Mesothelial cell of epicardium (in vitro differentiated cells): ENCODE measurements around the gene SAMD4B. TPM values are rescaled to one million over a fixed set of nuclear protein-coding genes. Genes with fewer than 3 reads are reported as not detected.
"Not testable (repeated sequence)": the region's sequence is repeated elsewhere in the genome, so short reads cannot be mapped to it uniquely, and the experiment has no call there.

ENCODE experiments used
- DNase-seq, 2 experiments: peaks; one replicate each; pipeline ENCODE4 v3.0.0; 2021; ENCODE audit warnings: low spot score in 2 of 2; ENCODE audit not compliant: unreplicated experiment in 2 of 2
- H3K27ac Mint-ChIP-seq: 2 replicates; pipeline ENCODE4 v1.8.0; 2021; ENCODE audit warnings: mixed read lengths
- H3K27me3 Mint-ChIP-seq: 2 replicates; pipeline ENCODE4 v1.8.0; 2021; ENCODE audit warnings: low read depth, mixed read lengths
- H3K36me3 Mint-ChIP-seq: 2 replicates; pipeline ENCODE4 v1.8.0; 2021; ENCODE audit warnings: mixed read lengths
- H3K4me1 Mint-ChIP-seq: 2 replicates; pipeline ENCODE4 v1.8.0; 2021; ENCODE audit warnings: mixed read lengths
- H3K4me3 Mint-ChIP-seq: 2 replicates; pipeline ENCODE4 v1.8.0; 2021; ENCODE audit warnings: mild to moderate bottlenecking, moderate library complexity, mixed read lengths
- H3K9me3 Mint-ChIP-seq: 2 replicates; pipeline ENCODE4 v1.8.0; 2021; ENCODE audit warnings: mixed read lengths
- CTCF ChIP-seq: fragments of 200-600 bp; sonication (generic); IDR thresholded peaks from one replicate; pipeline ENCODE4 v1.5.0; 2021; ENCODE audit warnings: antibody characterized with exemption; ENCODE audit not compliant: unreplicated experiment
- total RNA-seq: library from RNA; stranded (reverse); gene quantifications from 3 replicates; pipeline ENCODE4 v1.2.1, GENCODE V29; 2021

The SAMD4B gene
- total RNA-seq, 1 donor from 2014 or later, result 128 TPM

GRCh38 chr19:39325778-39326665, 16.2 kb upstream of the SAMD4B start:
- Mint-ChIP-seq H3K36me3 (no peaks in the 10 kb centered on the region), H3K4me1 (peaks cover 11% of the 10 kb centered on the region), H3K9me3 (no peaks in the 10 kb centered on the region), H3K4me3 (no peak overlapping the region), H3K27ac (no peak overlapping the region), H3K27me3 (peaks cover 5% of the 10 kb centered on the region)
- TF ChIP-seq CTCF, result no peak
- no peak for DNase-seq

- peaks cover 5% of the 10 kb centered on the region for H3K27me3 Mint-ChIP-seq
- no peak for TF ChIP-seq CTCF
- H3K9me3 Mint-ChIP-seq, result no peaks in the 10 kb centered on the region
- peaks cover 11% of the 10 kb centered on the region for H3K4me1 Mint-ChIP-seq
- H3K27ac Mint-ChIP-seq, result no peak overlapping the region
- no peaks in the 10 kb centered on the region for H3K36me3 Mint-ChIP-seq
- H3K4me3 Mint-ChIP-seq, result no peak overlapping the region
- no peak for DNase-seq
Measured at GRCh38 chr19:39327363-39328045, 14.7 kb upstream of the SAMD4B start.

- no peak overlapping the region for H3K4me3 Mint-ChIP-seq
- H3K4me1 Mint-ChIP-seq, result peaks cover 11% of the 10 kb centered on the region
- no peaks in the 10 kb centered on the region for H3K9me3 Mint-ChIP-seq
- no peaks in the 10 kb centered on the region for H3K36me3 Mint-ChIP-seq
- DNase-seq, result peak; percentile 78 to 97
- no peak overlapping the region for H3K27ac Mint-ChIP-seq
- peaks cover 5% of the 10 kb centered on the region for H3K27me3 Mint-ChIP-seq
- peak; percentile 99 for TF ChIP-seq CTCF
Measured at GRCh38 chr19:39328046-39328705, 14.0 kb upstream of the SAMD4B start.

GRCh38 chr19:39329948-39330347, 12.3 kb upstream of the SAMD4B start:
- DNase-seq, result no peak
- Mint-ChIP-seq H3K27ac (no peak overlapping the region), H3K9me3 (no peaks in the 10 kb centered on the region), H3K36me3 (no peaks in the 10 kb centered on the region), H3K4me3 (no peak overlapping the region), H3K27me3 (peaks cover 5% of the 10 kb centered on the region), H3K4me1 (peaks cover 11% of the 10 kb centered on the region)
- TF ChIP-seq CTCF, result no peak

- no peaks in the 10 kb centered on the region for H3K36me3 Mint-ChIP-seq
- no peak overlapping the region for H3K4me3 Mint-ChIP-seq
- H3K27me3 Mint-ChIP-seq, result peaks cover 5% of the 10 kb centered on the region
- no peak for TF ChIP-seq CTCF
- H3K27ac Mint-ChIP-seq, result no peak overlapping the region
- no peak for DNase-seq
- no peaks in the 10 kb centered on the region for H3K9me3 Mint-ChIP-seq
- H3K4me1 Mint-ChIP-seq, result peaks cover 9% of the 10 kb centered on the region
Measured at GRCh38 chr19:39332293-39332692, 9.9 kb upstream of the SAMD4B start.

- H3K4me3 Mint-ChIP-seq, H3K36me3 Mint-ChIP-seq, DNase-seq, H3K9me3 Mint-ChIP-seq, H3K27me3 Mint-ChIP-seq, H3K4me1 Mint-ChIP-seq, H3K27ac Mint-ChIP-seq: not testable (repeated sequence)
Measured at GRCh38 chr19:39332738-39333137, 9.5 kb upstream of the SAMD4B start.
